ENCODE results near the gene SURF6. TPM values are rescaled to one million over a fixed set of nuclear protein-coding genes. Genes with fewer than 3 reads are reported as not detected.
"Not testable (repeated sequence)": the region's sequence is repeated elsewhere in the genome, so short reads cannot be mapped to it uniquely, and the experiment has no call there.

SURF6 gene
- total and polyA plus RNA-seq, 10 donors, result 13.2 to 28.6 (median 17.2) TPM

DNA sequence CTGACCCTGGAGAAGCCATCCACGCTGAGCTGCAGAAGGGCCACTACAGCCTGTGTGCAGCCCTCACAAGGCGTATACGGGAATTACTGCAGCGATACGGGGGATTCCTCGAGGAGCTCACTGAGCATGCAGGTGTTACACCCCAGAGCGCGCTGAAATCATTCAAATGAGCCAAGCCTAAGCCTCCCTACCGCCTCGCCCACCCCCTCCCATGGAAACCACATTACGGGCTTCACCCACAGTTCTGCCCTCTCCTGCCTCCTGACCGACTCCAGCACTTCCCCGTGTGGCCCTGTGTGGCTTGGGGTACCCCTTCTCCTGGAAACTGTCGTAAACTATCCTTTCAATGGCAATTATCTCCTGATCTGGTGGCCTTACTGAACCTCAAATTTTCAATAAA lies 13.3 kb downstream of the SURF6 start:
- Histone ChIP-seq H3K27ac (no peak overlapping the region), H3K9me3 (no peaks in the 10 kb centered on the region), H3K36me3 (no peaks in the 10 kb centered on the region), H3K4me1 (no peaks in the 10 kb centered on the region), H3K27me3 (replicated peaks in 1 of 7) (no peaks in the 10 kb centered on the region), H3K4me3 (no peak overlapping the region)
- no peak for TF ChIP-seq POLR2A (IDR thresholded peaks at IDR 0.05)
- TF ChIP-seq, protein P1, sequence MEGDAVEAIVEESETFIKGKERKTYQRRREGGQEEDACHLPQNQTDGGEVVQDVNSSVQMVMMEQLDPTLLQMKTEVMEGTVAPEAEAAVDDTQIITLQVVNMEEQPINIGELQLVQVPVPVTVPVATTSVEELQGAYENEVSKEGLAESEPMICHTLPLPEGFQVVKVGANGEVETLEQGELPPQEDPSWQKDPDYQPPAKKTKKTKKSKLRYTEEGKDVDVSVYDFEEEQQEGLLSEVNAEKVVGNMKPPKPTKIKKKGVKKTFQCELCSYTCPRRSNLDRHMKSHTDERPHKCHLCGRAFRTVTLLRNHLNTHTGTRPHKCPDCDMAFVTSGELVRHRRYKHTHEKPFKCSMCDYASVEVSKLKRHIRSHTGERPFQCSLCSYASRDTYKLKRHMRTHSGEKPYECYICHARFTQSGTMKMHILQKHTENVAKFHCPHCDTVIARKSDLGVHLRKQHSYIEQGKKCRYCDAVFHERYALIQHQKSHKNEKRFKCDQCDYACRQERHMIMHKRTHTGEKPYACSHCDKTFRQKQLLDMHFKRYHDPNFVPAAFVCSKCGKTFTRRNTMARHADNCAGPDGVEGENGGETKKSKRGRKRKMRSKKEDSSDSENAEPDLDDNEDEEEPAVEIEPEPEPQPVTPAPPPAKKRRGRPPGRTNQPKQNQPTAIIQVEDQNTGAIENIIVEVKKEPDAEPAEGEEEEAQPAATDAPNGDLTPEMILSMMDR (IDR thresholded peaks at IDR 0.05 in 8 of 11, conservative IDR thresholded peaks at IDR 0.05 in 3 of 11), result no peak
- TF ChIP-seq POLR2AphosphoS5 (IDR thresholded peaks at IDR 0.05), result no peak
- DNase-seq, result peak; percentile 39
- intact Hi-C loops (cut with DNase I; ENCODE audit: low total_unique reads), result no loop called here
- 64 to 78% (median 65%) methylated on average over 11 to 14 of the region's 14 CpGs for WGBS, 5 donors

DNA sequence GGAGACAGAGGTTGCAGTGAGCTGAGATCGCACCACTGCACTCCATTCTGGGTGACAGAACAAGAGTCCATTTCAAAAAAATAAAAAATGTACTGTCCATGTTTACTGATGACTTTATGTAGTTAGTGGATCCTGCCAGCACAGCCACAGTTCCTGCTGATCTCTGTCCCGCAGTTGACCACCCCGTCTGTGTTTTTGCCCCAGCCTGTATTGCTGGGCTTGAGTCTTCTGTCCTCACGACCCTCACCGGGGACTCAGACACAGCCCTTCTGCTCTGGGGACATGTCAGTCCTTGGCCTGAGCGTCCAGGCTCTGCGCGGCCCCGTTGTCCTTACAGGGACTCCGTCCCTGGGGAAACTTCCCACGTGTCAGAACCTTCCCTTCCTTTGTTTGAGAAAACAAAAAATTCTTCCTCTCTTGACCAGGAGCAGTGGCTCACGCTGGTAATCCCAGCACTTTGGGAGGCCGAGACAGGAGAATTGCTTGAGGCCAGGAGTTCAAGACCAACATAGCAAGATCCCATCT lies 14.5 kb downstream of the SURF6 start:
- H3K36me3 ChIP-seq, result no peaks in the 10 kb centered on the region
- no peaks in the 10 kb centered on the region for H3K4me1 ChIP-seq
- H3K9me3 ChIP-seq, result no peaks in the 10 kb centered on the region
- WGBS, 5 donors, result 74 to 85% (median 80%) methylated on average over 13 of the region's 13 CpGs
- intact Hi-C loops (cut with DNase I; ENCODE audit: low total_unique reads), result no loop called here
- no peak for TF ChIP-seq POLR2A (IDR thresholded peaks at IDR 0.05)
- no peak for TF ChIP-seq POLR2AphosphoS5 (IDR thresholded peaks at IDR 0.05)
- TF ChIP-seq, protein P1 (IDR thresholded peaks at IDR 0.05 in 8 of 11, conservative IDR thresholded peaks at IDR 0.05 in 3 of 11), result no peak
- H3K27ac ChIP-seq, result no peak overlapping the region
- DNase-seq, result peak; percentile 50
- no peak overlapping the region for H3K4me3 ChIP-seq
- H3K27me3 ChIP-seq (replicated peaks in 1 of 7), result no peaks in the 10 kb centered on the region

DNA sequence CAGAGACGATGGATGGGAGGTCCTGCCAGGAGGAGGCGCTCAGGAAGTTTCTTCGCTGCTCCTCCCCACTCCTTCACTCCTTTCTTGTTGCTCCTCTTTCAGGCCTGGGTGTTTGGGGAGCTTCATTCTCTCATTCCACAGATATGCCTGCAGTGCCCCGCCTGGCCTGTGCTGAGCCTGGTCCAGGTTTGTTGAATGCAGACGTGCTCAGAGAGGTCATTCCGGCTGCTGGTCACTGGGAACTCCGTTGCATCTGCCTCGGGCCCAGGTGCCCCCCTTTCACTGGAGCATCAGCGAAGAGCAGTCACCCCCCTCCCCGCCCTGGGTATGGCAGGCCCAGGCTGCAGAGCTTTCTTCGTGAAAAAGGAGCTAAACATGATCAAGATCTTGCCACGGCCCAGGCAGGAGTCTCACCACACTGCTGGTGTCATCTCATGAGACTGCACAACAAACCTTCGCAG lies 15.5 kb downstream of the SURF6 start:
- no peaks in the 10 kb centered on the region for H3K4me1 ChIP-seq
- no peak for TF ChIP-seq POLR2AphosphoS5 (IDR thresholded peaks at IDR 0.05)
- TF ChIP-seq POLR2A (IDR thresholded peaks at IDR 0.05), result no peak
- TF ChIP-seq, protein P1 (IDR thresholded peaks at IDR 0.05 in 8 of 11, conservative IDR thresholded peaks at IDR 0.05 in 3 of 11), result no peak
- intact Hi-C loops (cut with DNase I; ENCODE audit: low total_unique reads), result no loop called here
- H3K9me3 ChIP-seq, result no peaks in the 10 kb centered on the region
- no peaks in the 10 kb centered on the region for H3K36me3 ChIP-seq
- DNase-seq, result peak; percentile 47
- WGBS, 5 donors, result 77 to 87% (median 86%) methylated on average over 11 to 13 of the region's 13 CpGs
- H3K27me3 ChIP-seq (replicated peaks in 1 of 7), result no peaks in the 10 kb centered on the region
- no peak overlapping the region for H3K27ac ChIP-seq
- H3K4me3 ChIP-seq, result no peak overlapping the region

DNA sequence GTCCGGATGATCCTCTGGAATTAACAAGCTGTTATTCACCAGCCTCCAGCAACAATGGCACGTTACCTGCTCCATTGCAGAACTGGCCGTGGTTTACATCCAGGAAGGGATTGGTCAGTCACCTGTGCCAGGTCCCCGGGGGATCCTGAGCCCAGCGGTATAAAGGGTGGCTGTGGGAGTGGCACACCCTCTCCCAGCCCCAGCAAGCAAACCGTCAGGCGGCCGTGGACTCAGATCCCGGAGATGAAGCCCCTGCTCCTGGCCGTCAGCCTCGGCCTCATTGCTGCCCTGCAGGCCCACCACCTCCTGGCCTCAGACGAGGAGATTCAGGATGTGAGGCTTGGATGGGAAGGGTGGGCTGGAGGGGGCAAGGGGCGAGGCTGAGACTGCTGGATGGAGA lies 18.4 kb downstream of the SURF6 start:
- H3K4me1 ChIP-seq; intact Hi-C loops (cut with DNase I; ENCODE audit: low total_unique reads); H3K27ac ChIP-seq; DNase-seq; H3K27me3 ChIP-seq (replicated peaks in 1 of 7); H3K36me3 ChIP-seq; H3K9me3 ChIP-seq; H3K4me3 ChIP-seq: not testable (repeated sequence)
- WGBS, 5 donors, result 74 to 86% (median 82%) methylated on average over 2 to 13 of the region's 13 CpGs

DNA sequence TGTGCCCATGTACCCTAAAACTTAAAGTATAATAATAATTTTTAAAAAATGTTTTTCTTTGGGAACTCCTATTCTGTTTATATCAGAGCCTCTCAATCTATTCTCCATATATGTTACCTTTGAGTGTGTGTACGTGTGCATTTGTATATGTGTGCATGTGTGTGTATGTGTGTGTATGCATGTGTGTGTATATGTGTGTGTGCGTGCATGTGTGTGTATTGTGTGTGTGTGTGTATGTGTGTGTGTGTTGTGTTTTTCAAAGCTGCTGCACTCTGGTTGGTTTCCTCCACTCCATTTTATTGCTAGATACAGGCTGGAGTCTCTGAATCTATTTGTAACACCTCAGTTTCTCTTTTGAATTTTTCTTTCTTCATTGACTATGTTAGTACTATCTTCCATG lies 20.0 kb downstream of the SURF6 start:
- DNase-seq, result no peak
- Histone ChIP-seq H3K27ac (no peak overlapping the region), H3K4me3 (no peak overlapping the region), H3K4me1 (no peaks in the 10 kb centered on the region), H3K9me3 (no peaks in the 10 kb centered on the region), H3K36me3 (no peaks in the 10 kb centered on the region), H3K27me3 (replicated peaks in 1 of 7) (no peaks in the 10 kb centered on the region)
- 69 to 91% (median 80%) methylated on average over 2 of the region's 2 CpGs for WGBS, 5 donors
- intact Hi-C loops (cut with DNase I; ENCODE audit: low total_unique reads), result no loop called here
- TF ChIP-seq POLR2A (IDR thresholded peaks at IDR 0.05) (no peak), POLR2AphosphoS5 (IDR thresholded peaks at IDR 0.05) (no peak)
- TF ChIP-seq, protein P1 (IDR thresholded peaks at IDR 0.05 in 8 of 11, conservative IDR thresholded peaks at IDR 0.05 in 3 of 11), result no peak
